Measurements from ENCODE around the gene UBE4B.
"Not testable (repeated sequence)": the region's sequence is repeated elsewhere in the genome, so short reads cannot be mapped to it uniquely, and the experiment has no call there.

The UBE4B gene

GRCh38 chr1:10177876-10178275 lies 145.1 kb downstream of the UBE4B start:
- no peak for DNase-seq (ENCODE audit: low spot score)

- no peak for DNase-seq (ENCODE audit: low spot score)
These were observed 146.0 kb downstream of the UBE4B start for GRCh38 chr1:10178597-10179405.

- no peak for DNase-seq (ENCODE audit: low spot score)
These were observed 146.8 kb downstream of the UBE4B start for GRCh38 chr1:10179406-10180091.

DNA sequence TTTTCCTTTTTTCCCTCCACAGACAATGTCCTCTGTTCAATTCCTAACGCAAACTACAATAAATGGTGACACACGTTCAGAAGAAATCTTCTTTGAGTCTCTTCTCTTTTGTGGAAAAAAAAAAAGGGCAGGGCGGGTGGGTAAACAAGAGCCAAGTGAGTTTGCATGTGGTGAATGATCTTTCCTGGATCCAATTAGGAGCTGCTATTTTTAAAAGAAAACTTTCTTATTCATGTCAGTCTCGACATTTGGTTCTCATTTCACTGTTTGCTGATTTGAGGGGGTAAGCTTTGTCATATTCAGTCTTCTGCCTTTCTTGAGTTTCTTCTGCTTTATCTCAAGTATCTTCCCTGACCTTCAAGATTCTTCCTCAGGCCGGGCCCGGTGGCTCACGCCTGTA lies 148.4 kb downstream of the UBE4B start:
- DNase-seq (ENCODE audit: low spot score) = no peak

DNA sequence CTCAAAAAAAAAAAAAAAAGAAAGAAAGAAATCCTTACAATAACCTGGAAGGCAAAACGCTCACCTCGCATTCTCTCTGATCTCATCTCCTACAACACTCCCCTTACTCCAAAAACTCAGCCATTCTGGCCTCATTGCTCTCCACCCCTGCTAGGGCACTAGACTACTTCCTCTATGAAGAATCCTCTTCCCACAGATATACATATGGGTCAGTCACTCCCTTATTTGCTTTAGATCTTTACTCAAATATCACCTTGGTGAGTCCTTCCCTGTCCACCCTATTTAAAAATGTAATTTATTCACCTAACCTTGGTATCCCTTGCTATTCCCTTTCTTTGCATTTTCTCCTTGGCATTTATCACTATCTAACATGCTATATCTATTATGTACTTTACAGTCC lies 153.0 kb downstream of the UBE4B start:
- no peak for DNase-seq (ENCODE audit: low spot score)

DNA sequence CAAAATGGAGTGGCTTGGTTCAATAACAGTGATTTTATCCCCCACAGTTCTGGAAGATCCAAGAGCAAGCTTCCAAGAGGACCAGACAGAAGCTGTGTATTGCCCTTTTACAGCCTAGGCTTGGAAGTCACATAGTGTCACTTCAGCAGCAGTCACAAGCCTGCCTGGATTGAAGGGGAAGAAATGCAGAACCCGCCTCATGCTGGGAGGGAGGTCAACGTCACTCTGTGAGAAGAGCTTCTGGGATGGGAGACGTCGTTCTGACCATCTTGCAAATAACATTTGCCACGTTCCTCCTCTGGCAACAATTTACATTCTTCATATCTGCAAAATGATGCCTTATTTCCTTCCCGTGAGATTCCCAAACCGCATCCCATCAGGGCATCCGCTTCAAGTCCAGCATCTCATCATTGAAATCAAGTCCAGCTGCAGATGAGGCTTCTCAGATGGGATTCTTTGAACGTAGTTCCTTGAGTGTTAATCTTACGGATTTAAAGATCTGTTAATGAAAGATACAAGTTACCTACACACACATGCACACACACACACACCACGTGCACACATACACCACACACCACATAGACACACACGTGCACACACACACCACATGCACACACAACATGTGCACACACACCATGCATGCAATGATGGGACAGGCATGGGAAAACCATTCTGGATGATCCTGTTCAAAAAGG lies 153.7 kb downstream of the UBE4B start:
- DNase-seq (ENCODE audit: low spot score) = no peak

GRCh38 chr1:10187026-10187334 lies 154.2 kb downstream of the UBE4B start:
- DNase-seq (ENCODE audit: low spot score) = no peak

DNA sequence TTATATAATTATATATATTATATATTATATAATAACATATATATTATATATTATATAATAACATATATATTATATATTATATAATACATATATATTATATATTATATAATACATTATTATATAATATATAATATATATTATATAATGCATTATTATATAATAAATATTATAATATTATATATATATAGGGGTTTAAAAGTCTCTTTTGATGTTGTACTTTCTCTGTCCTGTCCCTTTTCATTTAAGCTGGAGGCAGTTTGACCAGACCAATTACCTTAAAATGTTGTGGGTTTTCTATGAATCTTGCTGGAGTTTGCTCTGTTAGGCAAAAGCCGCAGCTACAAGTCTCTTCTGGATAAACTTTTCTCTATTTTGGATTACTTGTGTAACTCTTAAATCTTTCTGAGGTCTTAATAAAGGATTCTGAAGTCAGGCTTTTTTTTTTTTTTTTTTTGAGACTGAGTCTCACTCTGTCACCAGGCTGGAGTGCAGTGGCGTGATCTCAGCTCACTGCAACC lies 155.4 kb downstream of the UBE4B start:
- DNase-seq (ENCODE audit: low spot score) = no peak

GRCh38 chr1:10189659-10190058 lies 156.9 kb downstream of the UBE4B start:
- no peak for DNase-seq (ENCODE audit: low spot score)

DNA sequence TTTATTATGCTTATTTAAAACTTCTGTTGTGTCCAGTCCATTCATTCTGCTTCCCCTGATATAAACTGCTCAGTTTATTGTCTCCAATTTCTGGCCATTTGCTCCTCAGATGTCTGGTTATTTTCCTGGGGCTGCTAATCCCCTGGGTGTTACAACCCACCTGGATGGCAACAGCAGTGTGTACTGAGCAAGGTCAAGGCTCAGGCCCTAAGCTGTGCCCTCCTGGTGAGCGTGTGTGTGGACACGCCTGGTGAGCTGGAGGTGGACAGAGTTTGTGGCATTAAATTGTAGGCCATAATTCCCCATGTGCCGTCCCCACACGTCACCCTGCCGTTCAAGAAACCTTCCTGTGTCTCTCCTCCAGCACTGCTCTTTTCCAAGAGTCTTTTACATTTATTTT lies 159.5 kb downstream of the UBE4B start:
- no peak for DNase-seq (ENCODE audit: low spot score)

DNA sequence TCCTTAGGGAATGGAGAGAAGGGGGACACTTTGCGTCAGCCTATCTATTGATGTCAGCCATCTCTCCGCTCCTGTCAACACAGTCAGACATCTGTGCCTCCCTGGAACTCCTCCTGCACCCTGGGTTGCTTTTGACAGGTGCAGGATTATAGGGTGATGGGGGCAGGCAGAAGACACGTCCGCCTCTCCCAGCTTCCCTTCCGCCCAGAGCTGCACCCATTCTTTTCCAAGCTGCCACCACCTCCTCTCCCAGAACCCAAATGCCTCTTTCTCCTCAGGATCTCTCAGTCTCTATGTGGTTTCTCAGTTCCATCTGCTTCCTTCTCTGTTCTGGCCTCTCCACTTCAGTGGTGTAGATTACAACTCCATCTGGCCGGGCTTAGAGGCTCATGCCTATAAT lies 160.5 kb downstream of the UBE4B start:
- peak; percentile 58 for DNase-seq (ENCODE audit: low spot score)

DNA sequence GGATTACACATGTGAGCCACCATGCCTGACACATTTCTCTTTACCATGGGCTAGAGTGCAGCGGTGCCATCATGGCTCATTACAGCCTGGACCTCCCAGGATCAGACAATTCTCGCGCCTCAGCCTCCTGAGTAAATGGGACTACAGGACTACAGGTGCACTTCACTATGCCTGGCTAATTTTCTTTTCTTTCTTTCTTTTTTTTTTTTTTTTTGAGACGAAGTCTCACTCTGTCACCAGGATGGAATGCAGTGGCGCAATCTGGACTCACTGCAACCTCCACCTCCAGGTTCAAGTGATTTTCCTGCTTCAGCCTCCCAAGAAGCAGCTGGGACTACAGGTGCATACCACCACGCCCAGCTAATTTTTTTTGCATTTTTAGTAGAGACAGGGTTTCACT lies 162.8 kb downstream of the UBE4B start:
- DNase-seq (ENCODE audit: low spot score) = no peak

DNA sequence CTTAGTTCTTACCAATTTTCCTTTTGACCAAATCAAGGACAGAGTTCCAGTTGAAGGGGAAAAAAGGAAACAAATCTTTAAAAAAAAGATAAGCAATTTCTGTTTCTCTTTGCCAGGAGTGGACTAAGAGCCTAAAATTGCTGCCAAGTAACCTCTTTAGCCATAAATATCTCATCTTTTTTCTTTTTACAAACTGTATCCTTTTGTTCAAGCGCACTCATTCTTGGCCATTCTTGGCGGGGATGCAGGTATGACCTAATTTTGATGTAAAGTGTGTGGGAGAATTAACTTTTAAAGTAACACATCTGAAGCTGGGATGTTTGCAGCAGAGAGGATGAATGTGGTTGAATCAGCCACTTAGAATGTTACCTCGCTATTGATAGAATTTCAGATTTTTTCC lies 164.2 kb downstream of the UBE4B start:
- DNase-seq (ENCODE audit: low spot score) = no peak

- DNase-seq (ENCODE audit: low spot score) = no peak
These were observed 167.9 kb downstream of the UBE4B start for GRCh38 chr1:10200620-10201019.

DNA sequence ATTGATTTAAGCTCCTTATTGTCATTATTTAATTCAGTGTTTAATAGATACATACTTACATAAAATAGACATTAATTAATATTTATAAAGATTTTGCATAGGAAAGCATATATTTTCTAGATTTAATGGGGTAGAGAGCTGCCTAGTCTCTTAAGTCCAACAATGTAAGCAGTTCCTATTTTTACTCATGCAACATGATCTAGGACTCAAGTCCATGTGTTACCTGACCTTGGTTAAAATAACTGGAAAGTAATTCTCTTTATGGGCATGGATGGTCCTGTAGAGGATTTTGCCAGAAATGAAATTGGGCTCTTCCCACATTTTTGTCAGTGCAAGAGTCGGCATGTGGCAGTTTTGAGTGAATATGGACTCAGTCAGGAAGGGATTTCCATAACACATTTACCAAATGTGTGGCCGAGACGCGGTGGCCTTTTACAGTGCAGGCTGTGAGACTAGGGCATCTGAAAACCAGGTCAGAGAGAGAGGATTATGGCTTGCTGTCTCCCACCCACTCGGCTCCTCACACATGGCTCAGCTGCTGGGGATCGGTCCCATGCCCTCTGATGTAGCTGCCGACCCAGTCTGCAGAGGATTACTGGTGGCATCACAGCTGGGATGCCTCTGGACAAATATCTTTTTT lies 171.4 kb downstream of the UBE4B start:
- DNase-seq (ENCODE audit: low spot score) = no peak

- not testable (repeated sequence) for DNase-seq (ENCODE audit: low spot score)
These were observed 172.4 kb downstream of the UBE4B start for GRCh38 chr1:10205206-10205605.

DNA sequence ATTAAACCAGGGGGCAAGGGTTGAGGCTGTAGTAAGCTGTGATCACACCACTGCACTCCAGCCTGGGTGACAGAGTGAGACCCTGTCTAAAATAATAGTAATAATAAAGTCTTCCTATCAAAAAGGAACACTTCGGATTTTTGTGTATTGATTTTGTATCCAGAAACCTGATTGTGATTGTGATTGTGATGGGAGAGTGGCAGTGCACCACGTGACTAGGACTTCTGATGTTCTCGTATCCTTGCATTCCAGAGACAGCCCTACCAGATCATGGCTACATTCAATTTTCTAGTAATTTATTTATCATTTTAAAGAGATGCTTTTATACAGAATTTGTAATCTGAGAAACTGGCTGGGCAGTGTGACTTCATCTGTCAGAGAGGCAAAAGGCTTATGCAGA lies 175.1 kb downstream of the UBE4B start:
- DNase-seq (ENCODE audit: low spot score) = no peak

- DNase-seq (ENCODE audit: low spot score) = no peak
These were observed 175.8 kb downstream of the UBE4B start for GRCh38 chr1:10208537-10208936.

GRCh38 chr1:10209590-10209904 lies 176.8 kb downstream of the UBE4B start:
- no peak for DNase-seq (ENCODE audit: low spot score)

GRCh38 chr1:10209905-10210810 lies 177.4 kb downstream of the UBE4B start, which contains the start of gene KIF1B:
TSS of gene KIF1B (plus strand) at chr1:10210570. CDS start at chr1:10232329, 21,759 bp downstream.
- DNase-seq (ENCODE audit: low spot score) = peak; percentile 100

All from D341Med (cell line).